H1 (cell line): ENCODE data around the gene PIBF1. TPM values are rescaled to one million over a fixed set of nuclear protein-coding genes. Genes with fewer than 3 reads are reported as not detected.

Source experiments
- CREB1 ChIP-seq: IDR thresholded peaks from 2 replicates; pipeline ENCODE4 v1.6.1; 2012; ENCODE audit warnings: inconsistent platforms
- EP300 ChIP-seq, 2 experiments: IDR thresholded peaks; 1 replicate in 1 of 2; 2 replicates in 1 of 2; pipeline ENCODE4 v1.6.1; 2011 to 2012; ENCODE audit warnings: low read depth in 2 of 2, low read length in 2 of 2, mild to moderate bottlenecking in 2 of 2, borderline replicate concordance in 1 of 2, inconsistent platforms in 1 of 2, moderate library complexity in 1 of 2
- JUN ChIP-seq: IDR thresholded peaks from 2 replicates; pipeline ENCODE4 v1.6.1; 2011; ENCODE audit warnings: low read depth, mild to moderate bottlenecking, improper control_type of control experiment, low read length
- KDM5A ChIP-seq: fragments of 200-600 bp; IDR thresholded peaks from 2 replicates; pipeline ENCODE4 v1.7.1; 2012; ENCODE audit warnings: mild to moderate bottlenecking, low read length, inconsistent platforms, mixed read lengths
- RFX5 ChIP-seq: IDR thresholded peaks from 2 replicates; pipeline ENCODE4 v1.6.1; 2011; ENCODE audit warnings: low read depth, low read length, improper control_type of control experiment, borderline replicate concordance
- SP2 ChIP-seq: IDR thresholded peaks from 2 replicates; pipeline ENCODE4 v1.6.1; 2012; ENCODE audit warnings: mild to moderate bottlenecking, low read length, inconsistent platforms
- ZNF274 ChIP-seq: IDR thresholded peaks from 2 replicates; pipeline ENCODE4 v1.7.0; 2012; ENCODE audit warnings: low read length, borderline replicate concordance; ENCODE audit errors: extremely low read depth
- polyA plus RNA-seq, 7 experiments: library from polyadenylated mRNA; depleted of rRNA in 3 of 7; stranded (reverse) in 5 of 7; unstranded in 2 of 7; fragments of >200 nt in 5 of 7; fragments of 200-250 nt in 2 of 7; gene quantifications; 1 replicate in 5 of 7; 2 replicates in 1 of 7; 4 replicates in 1 of 7; pipeline versions ENCODE4 v1.2.1 to v1.2.3, GENCODE V29; 2011 to 2013; ENCODE audit warnings: missing spikeins in 2 of 7, mixed read lengths in 2 of 7
- total RNA-seq: library from RNA; stranded (reverse); fragmentation: NEBNext Ultra II Directional; extraction: Animal tissue kit (Norgen Biotek cat#: 25700); gene quantifications from 2 replicates; pipeline ENCODE4 v1.2.1, GENCODE V29; 2021

The PIBF1 gene
- total and polyA plus RNA-seq, 2 of the 8 experiments (the other 6 are each of a cell fraction or from before 2014, with no cell fraction given) = 1.1 to 13.2 TPM

DNA sequence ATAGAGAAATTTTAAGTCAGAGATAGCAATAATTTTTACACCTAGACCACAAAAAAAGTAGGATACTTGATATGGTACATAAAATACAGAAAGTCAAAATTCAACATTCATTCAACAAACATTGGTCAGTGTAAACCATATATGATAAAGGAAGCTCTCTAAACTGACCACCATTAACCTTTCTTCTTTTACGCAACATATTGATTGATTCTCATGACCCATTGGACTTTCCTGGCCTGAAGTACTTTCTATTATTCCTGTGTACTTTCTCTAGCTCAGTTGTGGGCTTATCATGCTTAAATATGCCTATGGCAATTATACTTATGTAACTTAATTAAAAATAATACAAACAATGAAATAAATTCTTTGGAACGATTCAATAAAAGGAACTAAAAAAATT lies 10.7 kb downstream of the PIBF1 start (continued):
- TF ChIP-seq ZNF274 = no peak
- no peak for TF ChIP-seq SP2
- TF ChIP-seq KDM5A = no peak
- no peak for TF ChIP-seq JUN
- no peak for TF ChIP-seq RFX5
- no peak for TF ChIP-seq EP300 (IDR thresholded peaks at IDR 0.05; ENCODE audit: borderline replicate concordance in 1 of 2, low read depth in 2 of 2, low read length in 2 of 2)
- no peak for TF ChIP-seq CREB1
